Kidney (tissue), 14 donors: ENCODE measurements around the gene SZT2. TPM values are rescaled to one million over a fixed set of nuclear protein-coding genes. Genes with fewer than 3 reads are reported as not detected.

Experiments
- DNase-seq, 5 donors: peaks; one replicate each; pipeline ENCODE4 v3.0.0-alpha.2; 2013 to 2020
- FAIRE-seq: peaks from 2 replicates; lab custom pipeline; 2012; peaks lifted over from hg19 to GRCh38; lab: Jason Lieb, UNC
- H3K27ac ChIP-seq, 2 donors: one replicate each; pipeline ENCODE4 v1.7.0; 2013; ENCODE audit warnings: low read depth in 2 of 2, low read length in 2 of 2, inconsistent platforms in 1 of 2
- H3K27me3 ChIP-seq: one replicate; pipeline ENCODE4 v1.7.1; 2013; ENCODE audit warnings: low read length, inconsistent platforms; ENCODE audit not compliant: control insufficient read depth, insufficient read depth
- H3K36me3 ChIP-seq, 3 donors: one replicate each; pipeline versions ENCODE4 v1.7.0 to v1.7.1; 2013; ENCODE audit warnings: low read length in 3 of 3, control low read depth in 1 of 3, inconsistent platforms in 1 of 3; ENCODE audit not compliant: insufficient read depth in 3 of 3, control insufficient read depth in 2 of 3
- H3K4me1 ChIP-seq, 3 donors: one replicate each; pipeline versions ENCODE4 v1.7.0 to v1.7.1; 2013; ENCODE audit warnings: low read length in 3 of 3, inconsistent platforms in 1 of 3, low read depth in 1 of 3; ENCODE audit not compliant: control insufficient read depth in 2 of 3, insufficient read depth in 2 of 3
- H3K4me3 ChIP-seq, 3 donors: one replicate each; pipeline versions ENCODE4 v1.7.0 to v1.8.1; 2013; ENCODE audit warnings: low read length in 3 of 3, control low read depth in 1 of 3, inconsistent platforms in 1 of 3
- H3K9ac ChIP-seq, 3 donors: one replicate each; pipeline versions ENCODE4 v1.7.0 to v1.7.1; 2013; ENCODE audit warnings: low read length in 3 of 3, control low read depth in 1 of 3, inconsistent platforms in 1 of 3
- H3K9me3 ChIP-seq, 3 donors: one replicate each; pipeline versions ENCODE4 v1.7.0 to v1.7.1; 2013; ENCODE audit warnings: low read length in 3 of 3, control low read depth in 1 of 3, inconsistent platforms in 1 of 3; ENCODE audit not compliant: control insufficient read depth in 2 of 3, insufficient read depth in 1 of 3
- CTCF ChIP-seq: IDR thresholded peaks from 3 replicates; pipeline ENCODE4 v1.5.1; 2012; ENCODE audit warnings: mild to moderate bottlenecking, moderate library complexity, borderline replicate concordance; ENCODE audit not compliant: insufficient read depth; ENCODE audit errors: extremely low read depth
- intact Hi-C: fragments of 100-400 bp; cut with DNase I; formaldehyde crosslinking; loops from one replicate; pipeline ENCODE4 v1.11.1; 2022
- polyA plus RNA-seq: library from polyadenylated mRNA; stranded (reverse); fragments of 350-450 nt; fragmentation: Illumina TruSeq; extraction: RNeasy Lipid Tissue Mini Kit (QIAGEN cat#74804); gene quantifications from one replicate; pipeline ENCODE4 v1.2.3, GENCODE V29; 2014; ENCODE audit warnings: low read depth, low replicate concordance; ENCODE audit not compliant: insufficient read depth
- total RNA-seq: library from RNA; stranded (reverse); fragmentation: NEBNext Ultra II Directional; extraction: Animal tissue kit (Norgen Biotek cat#: 25700); gene quantifications from one replicate; pipeline ENCODE4 v1.2.1, GENCODE V29; 2021
- donor health status: control.
- donor health status: control.
- donor health status: control.
- donor health status: control.
- donor health status: control.
- donor health status: DM: yes; HTN: yes; CAD: no.
- donor health status: Normal renal cell carcinoma (clear cell type).

The SZT2 gene
- total and polyA plus RNA-seq, 2 donors from 2014 or later, result 10.4 to 66.8 TPM

- intact Hi-C loops, result no loop called here
- Histone ChIP-seq H3K4me3 (no peak overlapping the region), H3K9ac (no peak overlapping the region), H3K36me3 (peaks cover 5 to 90% (median 60%) of the 10 kb centered on the region in 3 donors), H3K9me3 (no peaks in the 10 kb centered on the region), H3K4me1 (no peaks in the 10 kb centered on the region), H3K27me3 (no peaks in the 10 kb centered on the region), H3K27ac (no peak overlapping the region)
- FAIRE-seq, result no peak
- TF ChIP-seq CTCF, result no peak
- no peak for DNase-seq
These were observed 33.4 kb downstream of the SZT2 start for GRCh38 chr1:43422995-43423671.

GRCh38 chr1:43423672-43424550 lies 34.2 kb downstream of the SZT2 start:
- peaks cover 7 to 91% (median 68%) of the 10 kb centered on the region in 3 donors for H3K36me3 ChIP-seq
- no peak overlapping the region for H3K4me3 ChIP-seq
- no peaks in the 10 kb centered on the region for H3K27me3 ChIP-seq
- no peaks in the 10 kb centered on the region for H3K4me1 ChIP-seq
- DNase-seq (no peak), FAIRE-seq (no peak)
- no peak for TF ChIP-seq CTCF
- intact Hi-C loops, result no loop called here
- H3K27ac ChIP-seq, result no peak overlapping the region
- no peak overlapping the region for H3K9ac ChIP-seq
- H3K9me3 ChIP-seq, result no peaks in the 10 kb centered on the region

GRCh38 chr1:43425045-43425444 lies 35.3 kb downstream of the SZT2 start:
- H3K36me3 ChIP-seq, result peaks cover 7 to 91% (median 69%) of the 10 kb centered on the region in 3 donors
- no peaks in the 10 kb centered on the region for H3K9me3 ChIP-seq
- FAIRE-seq (no peak), DNase-seq (peak in 1 of 5 donors; percentile 2)
- no peak overlapping the region for H3K27ac ChIP-seq
- intact Hi-C loops, result no loop called here
- H3K4me1 ChIP-seq, result no peaks in the 10 kb centered on the region
- no peak for TF ChIP-seq CTCF
- H3K27me3 ChIP-seq, result no peaks in the 10 kb centered on the region
- H3K9ac ChIP-seq, result no peak overlapping the region
- no peak overlapping the region for H3K4me3 ChIP-seq
